ENCODE data around the gene UBTD2. TPM values are rescaled to one million over a fixed set of nuclear protein-coding genes. Genes with fewer than 3 reads are reported as not detected.
"Not testable (repeated sequence)": the region's sequence is repeated elsewhere in the genome, so short reads cannot be mapped to it uniquely, and the experiment has no call there.

The UBTD2 gene
- total and polyA plus RNA-seq, 10 of the 15 experiments (the other 5 are each of a cell fraction or from before 2014, with no cell fraction given) = 7.7 to 30.5 (median 19.4) TPM

DNA sequence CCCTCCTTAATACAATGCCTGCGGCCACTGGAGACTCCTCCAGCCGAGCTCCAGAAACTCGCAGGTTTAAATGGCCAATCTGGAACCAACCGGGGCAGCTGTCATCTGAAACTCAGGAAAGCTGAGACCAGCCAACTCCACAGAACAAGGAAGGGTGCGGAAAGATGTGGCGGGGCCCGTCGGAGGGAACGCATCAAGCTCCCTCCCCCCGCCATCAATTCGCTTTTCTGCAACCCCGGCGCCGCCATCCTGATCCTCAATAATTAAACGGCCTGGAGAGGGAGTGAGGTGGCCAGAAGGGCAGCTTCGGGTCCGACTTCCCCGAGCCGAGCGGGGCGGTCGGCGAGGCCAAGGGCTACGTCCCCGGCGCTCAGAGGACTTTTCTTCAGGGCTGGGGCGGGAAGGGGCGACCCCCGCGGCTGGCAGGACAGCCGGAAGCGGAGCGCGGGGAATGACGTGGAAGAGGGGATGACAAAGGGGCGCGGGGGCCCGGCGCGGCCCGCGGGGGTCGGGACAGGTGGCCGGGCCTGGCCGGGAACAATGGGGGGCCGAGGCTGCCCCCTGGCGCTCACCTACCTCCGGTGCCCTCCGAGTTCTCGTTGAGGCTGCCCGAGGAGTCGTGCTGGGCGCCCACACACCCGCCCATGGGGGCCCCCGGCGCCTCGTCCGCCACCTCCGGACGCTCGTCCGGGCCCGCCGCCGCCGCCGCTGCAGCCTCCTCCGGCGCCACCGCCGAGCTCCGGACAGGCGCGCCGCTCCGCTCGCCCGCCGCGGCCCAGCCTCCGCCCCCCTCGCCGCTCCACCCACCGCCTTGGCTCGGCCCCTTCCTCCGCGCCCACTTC lies at the start of gene UBTD2 (continued):
- TF ChIP-seq TCF3 (IDR thresholded peaks at IDR 0.05; ENCODE audit: borderline replicate concordance, insufficient read depth, low read depth, low read length) = peak; percentile 60; the same call in 1 of the 2 replicates
- no peak for TF ChIP-seq NR2C1 (IDR thresholded peaks at IDR 0.05)
- peak; percentile 74 for TF ChIP-seq DPF2 (IDR thresholded peaks at IDR 0.05)
- no peak for TF ChIP-seq KAT2A (conservative IDR thresholded peaks at IDR 0.05; ENCODE audit: control insufficient read depth, low read depth, low read length)
- TF ChIP-seq, protein P1, sequence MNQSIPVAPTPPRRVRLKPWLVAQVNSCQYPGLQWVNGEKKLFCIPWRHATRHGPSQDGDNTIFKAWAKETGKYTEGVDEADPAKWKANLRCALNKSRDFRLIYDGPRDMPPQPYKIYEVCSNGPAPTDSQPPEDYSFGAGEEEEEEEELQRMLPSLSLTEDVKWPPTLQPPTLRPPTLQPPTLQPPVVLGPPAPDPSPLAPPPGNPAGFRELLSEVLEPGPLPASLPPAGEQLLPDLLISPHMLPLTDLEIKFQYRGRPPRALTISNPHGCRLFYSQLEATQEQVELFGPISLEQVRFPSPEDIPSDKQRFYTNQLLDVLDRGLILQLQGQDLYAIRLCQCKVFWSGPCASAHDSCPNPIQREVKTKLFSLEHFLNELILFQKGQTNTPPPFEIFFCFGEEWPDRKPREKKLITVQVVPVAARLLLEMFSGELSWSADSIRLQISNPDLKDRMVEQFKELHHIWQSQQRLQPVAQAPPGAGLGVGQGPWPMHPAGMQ (IDR thresholded peaks at IDR 0.05; ENCODE audit: borderline replicate concordance) = no peak
- no peak for TF ChIP-seq KDM1A (IDR thresholded peaks at IDR 0.05; ENCODE audit: borderline replicate concordance)
- TF ChIP-seq CBX3 (IDR thresholded peaks at IDR 0.05; ENCODE audit: borderline replicate concordance, low read depth) = no peak
- TF ChIP-seq NFIC (IDR thresholded peaks at IDR 0.05; ENCODE audit: low read depth, low read length) = no peak
- TF ChIP-seq ZNF274 (IDR thresholded peaks at IDR 0.05; ENCODE audit: insufficient read depth, insufficient read length) = no peak
- no peak for TF ChIP-seq POLR2A (IDR thresholded peaks at IDR 0.05; ENCODE audit: low read depth, low read length)
- no peak for TF ChIP-seq ESRRA (IDR thresholded peaks at IDR 0.05; ENCODE audit: low read length)
- no peak for TF ChIP-seq SREBF1 (IDR thresholded peaks at IDR 0.05; ENCODE audit: low read length)
- TF ChIP-seq, protein P2, sequence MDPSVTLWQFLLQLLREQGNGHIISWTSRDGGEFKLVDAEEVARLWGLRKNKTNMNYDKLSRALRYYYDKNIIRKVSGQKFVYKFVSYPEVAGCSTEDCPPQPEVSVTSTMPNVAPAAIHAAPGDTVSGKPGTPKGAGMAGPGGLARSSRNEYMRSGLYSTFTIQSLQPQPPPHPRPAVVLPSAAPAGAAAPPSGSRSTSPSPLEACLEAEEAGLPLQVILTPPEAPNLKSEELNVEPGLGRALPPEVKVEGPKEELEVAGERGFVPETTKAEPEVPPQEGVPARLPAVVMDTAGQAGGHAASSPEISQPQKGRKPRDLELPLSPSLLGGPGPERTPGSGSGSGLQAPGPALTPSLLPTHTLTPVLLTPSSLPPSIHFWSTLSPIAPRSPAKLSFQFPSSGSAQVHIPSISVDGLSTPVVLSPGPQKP (IDR thresholded peaks at IDR 0.05; ENCODE audit: low read depth, low read length) = no peak
- TF ChIP-seq FOS (IDR thresholded peaks at IDR 0.05; ENCODE audit: borderline replicate concordance, extremely low read depth, insufficient read length) = no peak

DNA sequence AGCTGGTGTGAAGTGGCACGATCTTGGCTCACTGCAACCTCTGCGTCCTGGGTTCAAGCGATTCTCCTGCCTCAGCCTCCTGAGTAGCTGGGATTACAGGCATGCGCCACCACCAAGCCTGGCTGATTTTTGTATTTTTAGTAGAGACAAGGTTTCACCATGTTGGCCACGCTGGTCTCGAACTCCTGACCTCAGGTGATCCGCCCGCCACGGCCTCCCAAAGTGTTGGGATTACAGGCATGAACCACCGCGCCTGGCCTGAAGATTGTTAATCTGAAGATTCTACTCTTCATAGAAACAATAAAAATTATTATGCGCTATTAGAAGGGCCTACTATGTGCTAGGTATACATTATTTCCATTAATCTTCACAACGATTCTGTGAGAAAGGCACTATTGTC lies 43.3 kb upstream of the UBTD2 start:
- H3K27ac ChIP-seq (ENCODE audit: control insufficient read depth, insufficient read depth); FAIRE-seq; intact Hi-C loops (cut with micrococcal nuclease; ENCODE audit: unreplicated experiment); H3K4me3 ChIP-seq; in situ Hi-C loops (cut with MboI); H3K9me3 ChIP-seq (replicated peaks; ENCODE audit: control insufficient read depth, insufficient read depth, low read length); ATAC-seq; H3K4me1 ChIP-seq (ENCODE audit: control insufficient read depth, insufficient read depth, low read length); H3K4me2 ChIP-seq (ENCODE audit: control insufficient read depth, insufficient read depth); H3K79me2 ChIP-seq (ENCODE audit: control insufficient read depth, insufficient read depth, low read length); H3K9ac ChIP-seq (ENCODE audit: control insufficient read depth, insufficient read depth, low read length); H3K36me3 ChIP-seq (ENCODE audit: control insufficient read depth in 2 of 2, insufficient read depth in 2 of 2, low read length in 1 of 2); RAD21 ChIA-PET (ENCODE audit: unreplicated experiment); H2AFZ ChIP-seq (ENCODE audit: control insufficient read depth, low read depth, low read length); SMC1A ChIA-PET (ENCODE audit: uncharacterized antibody, unreplicated experiment); POLR2A ChIA-PET; H4K20me1 ChIP-seq (ENCODE audit: control insufficient read depth, insufficient read depth); H3K27me3 ChIP-seq (replicated peaks in 1 of 2; ENCODE audit: control insufficient read depth in 2 of 2, insufficient read depth in 2 of 2, low read length in 1 of 2); BruUV-seq (replicated peaks); CTCF ChIA-PET; DNase-seq (ENCODE audit: low read depth, low spot score): not testable (repeated sequence)
- 94% methylated on average over 13 of the region's 13 CpGs for WGBS (ENCODE audit: insufficient coverage, insufficient replicate concordance, low lambda C conversion rate, missing lambda C conversion rate)
